GM18868 (cell line): Measurements from ENCODE around the gene SUMF1.
"Not testable (repeated sequence)": the region's sequence is repeated elsewhere in the genome, so short reads cannot be mapped to it uniquely, and the experiment has no call there.

Experiments
- ATAC-seq: cut with Tn5 transposase; IDR thresholded peaks from one replicate; pipeline ENCODE4 v1.9.1; 2021; ENCODE audit warnings: mild to moderate bottlenecking, moderate library complexity; ENCODE audit not compliant: unreplicated experiment

Gene SUMF1

GRCh38 chr3:4462369-4463040 lies 4.6 kb downstream of the SUMF1 start:
- ATAC-seq = no peak

GRCh38 chr3:4461468-4462090 lies 5.5 kb downstream of the SUMF1 start:
- ATAC-seq = no peak

GRCh38 chr3:4460334-4460733 lies 6.7 kb downstream of the SUMF1 start:
- ATAC-seq = no peak

GRCh38 chr3:4458961-4459360 lies 8.1 kb downstream of the SUMF1 start:
- no peak for ATAC-seq

GRCh38 chr3:4456780-4457179 lies 10.3 kb downstream of the SUMF1 start:
- ATAC-seq = not testable (repeated sequence)

- ATAC-seq = no peak
These were observed 12.9 kb downstream of the SUMF1 start for GRCh38 chr3:4454142-4454541.

GRCh38 chr3:4449043-4449805 lies 17.8 kb downstream of the SUMF1 start:
- no peak for ATAC-seq

- ATAC-seq = no peak
These were observed 18.9 kb downstream of the SUMF1 start for GRCh38 chr3:4448187-4448586.

- no peak for ATAC-seq
These were observed 19.6 kb downstream of the SUMF1 start for GRCh38 chr3:4447295-4447999.

GRCh38 chr3:4440951-4441350 lies 26.1 kb downstream of the SUMF1 start:
- no peak for ATAC-seq

GRCh38 chr3:4438296-4438695 lies 28.8 kb downstream of the SUMF1 start:
- no peak for ATAC-seq

GRCh38 chr3:4432259-4432658 lies 34.8 kb downstream of the SUMF1 start:
- no peak for ATAC-seq

- ATAC-seq = no peak
These were observed 37.3 kb downstream of the SUMF1 start for GRCh38 chr3:4429648-4430350.

GRCh38 chr3:4426782-4427344 lies 40.2 kb downstream of the SUMF1 start:
- peak; percentile 93 for ATAC-seq

- ATAC-seq = no peak
These were observed 40.7 kb downstream of the SUMF1 start for GRCh38 chr3:4426261-4426781.

- peak; percentile 51 for ATAC-seq
These were observed 41.4 kb downstream of the SUMF1 start for GRCh38 chr3:4425707-4426106.

- ATAC-seq = no peak
These were observed 42.0 kb downstream of the SUMF1 start for GRCh38 chr3:4425055-4425454.

GRCh38 chr3:4421121-4421520 lies 45.9 kb downstream of the SUMF1 start:
- peak; percentile 80 for ATAC-seq

GRCh38 chr3:4419920-4420319 lies 47.1 kb downstream of the SUMF1 start:
- ATAC-seq = no peak

- ATAC-seq = no peak
These were observed 47.7 kb downstream of the SUMF1 start for GRCh38 chr3:4419386-4419785.
